CD4-positive, alpha-beta T cell treated with Interleukin-12 subunit alpha and Interleukin-12 subunit beta, for 1 hour (primary cell): ENCODE data around the gene SPPL2B.

Experiments used
- DNase-seq: peaks from one replicate; pipeline ENCODE4 v3.0.0-alpha.2; 2020

The SPPL2B gene

GRCh38 chr19:2302319-2303210 lies 25.9 kb upstream of the SPPL2B start:
- DNase-seq: no peak

- DNase-seq: no peak
Measured at GRCh38 chr19:2303211-2303798, 25.2 kb upstream of the SPPL2B start.

GRCh38 chr19:2305452-2306280 lies 22.8 kb upstream of the SPPL2B start:
- DNase-seq: no peak

GRCh38 chr19:2306281-2306806 lies 22.1 kb upstream of the SPPL2B start:
- no peak for DNase-seq

- DNase-seq: no peak
Measured at GRCh38 chr19:2306971-2307370, 21.5 kb upstream of the SPPL2B start.

- DNase-seq: no peak
Measured at GRCh38 chr19:2307518-2308012, 20.9 kb upstream of the SPPL2B start.

- DNase-seq: no peak
Measured at GRCh38 chr19:2308114-2308556, 20.3 kb upstream of the SPPL2B start, which contains the start of gene LINGO3. LINGO3 (minus strand) TSS chr19:2308154; CDS start chr19:2291776, 16,378 bp downstream.

GRCh38 chr19:2309734-2310362 lies 18.6 kb upstream of the SPPL2B start:
- DNase-seq: no peak

GRCh38 chr19:2311093-2311492 lies 17.4 kb upstream of the SPPL2B start:
- DNase-seq: no peak

GRCh38 chr19:2312820-2313501 lies 15.5 kb upstream of the SPPL2B start:
- no peak for DNase-seq

GRCh38 chr19:2315121-2315817 lies 13.2 kb upstream of the SPPL2B start:
- DNase-seq: no peak

GRCh38 chr19:2315818-2316353 lies 12.6 kb upstream of the SPPL2B start:
- peak; percentile 39 for DNase-seq

- no peak for DNase-seq
Measured at GRCh38 chr19:2317300-2317699, 11.2 kb upstream of the SPPL2B start.

GRCh38 chr19:2317756-2318155 lies 10.7 kb upstream of the SPPL2B start:
- DNase-seq: no peak

GRCh38 chr19:2318923-2319322 lies 9.6 kb upstream of the SPPL2B start:
- no peak for DNase-seq

- DNase-seq: no peak
Measured at GRCh38 chr19:2319551-2319950, 8.9 kb upstream of the SPPL2B start.

GRCh38 chr19:2320049-2320448 lies 8.4 kb upstream of the SPPL2B start:
- DNase-seq: no peak

GRCh38 chr19:2320939-2321338 lies 7.5 kb upstream of the SPPL2B start:
- DNase-seq: no peak

GRCh38 chr19:2321565-2322283 lies 6.8 kb upstream of the SPPL2B start:
- DNase-seq: no peak

GRCh38 chr19:2323707-2324106 lies 4.8 kb upstream of the SPPL2B start:
- DNase-seq: no peak
